Stimulated activated CD8-positive, alpha-beta memory T cell treated with anti-CD3 and anti-CD28 coated beads, Interleukin-15, amount 100 ng/mL, for 24 hours (primary cell): ENCODE results near the gene ZFP62.

Source experiments
- DNase-seq: peaks from one replicate; pipeline ENCODE4 v3.0.0-alpha.2; 2020; ENCODE audit warnings: low read depth

Gene ZFP62

GRCh38 chr5:180810210-180810958 lies 50.7 kb downstream of the ZFP62 start:
- DNase-seq, result peak; percentile 95

GRCh38 chr5:180809403-180810209 lies 51.5 kb downstream of the ZFP62 start:
- DNase-seq, result no peak

- no peak for DNase-seq
Measured at GRCh38 chr5:180808461-180809000, 52.5 kb downstream of the ZFP62 start.

- no peak for DNase-seq
Measured at GRCh38 chr5:180807654-180808414, 53.2 kb downstream of the ZFP62 start.

- no peak for DNase-seq
Measured at GRCh38 chr5:180807046-180807445, 54.0 kb downstream of the ZFP62 start.

GRCh38 chr5:180806351-180807011 lies 54.6 kb downstream of the ZFP62 start:
- no peak for DNase-seq

GRCh38 chr5:180804129-180804618 lies 56.9 kb downstream of the ZFP62 start:
- DNase-seq, result no peak

- DNase-seq, result peak; percentile 51
Measured at GRCh38 chr5:180803181-180804128, 57.6 kb downstream of the ZFP62 start.

GRCh38 chr5:180802325-180803180 lies 58.5 kb downstream of the ZFP62 start, which contains the start of gene MGAT1:
TSS of gene MGAT1 (minus strand) at chr5:180802806. CDS start at chr5:180792971, 9,835 bp downstream.
- DNase-seq, result peak; percentile 66

GRCh38 chr5:180801596-180802324 lies 59.3 kb downstream of the ZFP62 start:
- DNase-seq, result no peak

- DNase-seq, result no peak
Measured at GRCh38 chr5:180799902-180800801, 60.9 kb downstream of the ZFP62 start.

GRCh38 chr5:180799194-180799593 lies 61.9 kb downstream of the ZFP62 start:
- DNase-seq, result no peak

- no peak for DNase-seq
Measured at GRCh38 chr5:180798193-180798592, 62.9 kb downstream of the ZFP62 start.
